GM15510 (cell line): Measurements from ENCODE around the gene SLC13A3.

ENCODE experiments used
- POLR2A ChIP-seq: IDR thresholded peaks from 3 replicates; pipeline ENCODE4 v1.6.1; 2011; ENCODE audit warnings: borderline replicate concordance; ENCODE audit not compliant: insufficient read length; ENCODE audit errors: extremely low read depth

The SLC13A3 gene

GRCh38 chr20:46637427-46638133, 13.7 kb downstream of the SLC13A3 start:
- no peak for TF ChIP-seq POLR2A

- TF ChIP-seq POLR2A, result no peak
Observed at GRCh38 chr20:46637020-46637419, 14.2 kb downstream of the SLC13A3 start.

GRCh38 chr20:46636514-46636913, 14.7 kb downstream of the SLC13A3 start:
- no peak for TF ChIP-seq POLR2A

- TF ChIP-seq POLR2A, result no peak
Observed at GRCh38 chr20:46635514-46636136, 15.6 kb downstream of the SLC13A3 start.

GRCh38 chr20:46634528-46634927, 16.7 kb downstream of the SLC13A3 start:
- TF ChIP-seq POLR2A, result no peak

- TF ChIP-seq POLR2A, result no peak
Observed at GRCh38 chr20:46631874-46632446, 19.3 kb downstream of the SLC13A3 start.

- no peak for TF ChIP-seq POLR2A
Observed at GRCh38 chr20:46631212-46631869, 19.9 kb downstream of the SLC13A3 start.

GRCh38 chr20:46630306-46630705, 21.0 kb downstream of the SLC13A3 start:
- TF ChIP-seq POLR2A, result no peak

GRCh38 chr20:46629341-46629740, 21.9 kb downstream of the SLC13A3 start:
- no peak for TF ChIP-seq POLR2A

GRCh38 chr20:46627234-46627633, 24.0 kb downstream of the SLC13A3 start:
- TF ChIP-seq POLR2A, result no peak

GRCh38 chr20:46626758-46627157, 24.5 kb downstream of the SLC13A3 start:
- TF ChIP-seq POLR2A, result no peak

GRCh38 chr20:46625875-46626373, 25.3 kb downstream of the SLC13A3 start:
- TF ChIP-seq POLR2A, result no peak

- no peak for TF ChIP-seq POLR2A
Observed at GRCh38 chr20:46624946-46625345, 26.3 kb downstream of the SLC13A3 start.

- no peak for TF ChIP-seq POLR2A
Observed at GRCh38 chr20:46622165-46622564, 29.1 kb downstream of the SLC13A3 start.

- TF ChIP-seq POLR2A, result no peak
Observed at GRCh38 chr20:46621492-46621891, 29.8 kb downstream of the SLC13A3 start.
